ENCODE measurements around the gene FBXL16. TPM values are rescaled to one million over a fixed set of nuclear protein-coding genes. Genes with fewer than 3 reads are reported as not detected.

Gene FBXL16
- polyA plus RNA-seq, 1 donor, result 0.52 TPM

DNA sequence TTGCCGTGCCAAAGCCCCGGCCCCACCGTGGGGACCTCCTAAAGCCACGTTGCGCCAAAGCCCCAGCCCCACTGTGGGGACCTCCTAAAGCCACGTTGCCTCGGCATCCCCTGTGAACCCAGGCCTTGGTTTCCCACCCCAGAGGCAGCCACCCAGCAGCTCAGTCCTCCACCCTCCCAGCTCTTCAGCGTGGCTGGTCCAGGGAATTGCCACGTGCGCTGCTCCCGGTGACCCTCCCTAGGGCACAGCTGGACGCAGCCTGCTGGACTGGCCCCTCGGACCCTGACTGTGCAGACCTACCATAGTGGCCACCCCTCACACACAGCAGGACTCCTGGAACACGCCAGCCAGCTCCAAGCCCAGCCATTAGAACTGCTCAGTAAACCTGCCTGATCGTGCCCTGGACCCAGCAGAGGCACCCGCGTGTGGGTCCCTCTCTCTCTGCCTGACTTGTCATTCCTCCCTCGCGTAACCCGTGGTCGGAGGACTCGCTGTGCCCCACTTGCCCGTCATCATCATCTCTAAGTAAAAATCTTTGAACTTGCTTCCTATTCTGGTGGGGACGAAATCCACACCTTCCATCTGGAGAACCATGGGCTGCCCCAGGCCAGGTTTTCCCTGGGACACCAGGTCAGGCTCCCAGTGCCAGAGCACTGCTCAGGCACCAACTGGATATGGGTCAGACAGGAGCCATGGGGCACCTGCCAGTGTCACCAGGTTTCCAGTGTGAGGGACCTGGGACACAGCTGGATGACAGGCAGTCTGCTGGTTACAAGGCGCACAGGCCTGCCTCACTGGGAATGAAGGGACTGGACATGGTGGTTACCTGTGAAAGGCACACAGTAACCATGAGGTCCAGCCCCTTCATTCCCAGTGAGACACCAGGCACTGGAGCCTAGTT is 29.6 kb upstream of the FBXL16 start:
- DNase-seq, result no peak

DNA sequence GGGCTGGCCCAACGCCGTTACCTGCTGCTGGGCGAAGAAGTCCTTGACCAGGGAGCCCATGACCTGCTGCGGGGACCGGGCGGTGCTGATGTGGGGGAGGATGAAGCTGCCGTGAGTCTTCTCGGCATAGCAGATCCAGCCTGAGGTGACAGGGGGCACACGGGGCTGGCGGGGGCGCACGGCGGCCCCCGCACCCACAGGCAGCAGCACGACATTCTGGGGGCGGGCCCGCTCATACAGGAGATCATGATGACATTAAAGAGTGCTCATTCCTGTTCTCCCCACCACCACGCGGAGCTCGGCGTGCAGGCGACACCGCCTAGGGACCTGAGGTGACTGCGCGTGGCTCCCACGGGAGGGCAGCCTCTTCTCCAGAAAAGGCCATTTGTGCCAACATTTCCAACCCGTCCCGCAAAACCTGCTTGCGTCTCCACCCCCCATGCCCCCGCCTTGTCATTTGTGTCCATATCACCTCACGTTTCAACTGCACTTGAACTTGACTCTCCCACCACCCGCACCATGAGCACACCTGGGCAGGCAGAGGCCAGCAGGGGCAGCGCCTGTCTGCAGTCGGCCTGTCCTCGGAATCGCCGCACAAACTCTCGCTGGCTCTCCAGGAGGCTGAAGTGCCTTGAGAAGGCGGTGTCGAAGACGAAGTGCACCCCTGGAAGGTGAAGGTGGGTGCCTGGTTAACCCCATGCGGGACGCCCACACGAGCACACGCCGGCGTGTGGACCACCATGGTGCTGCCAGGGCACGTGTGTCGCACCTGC is 28.8 kb upstream of the FBXL16 start:
- no peak for DNase-seq

DNA sequence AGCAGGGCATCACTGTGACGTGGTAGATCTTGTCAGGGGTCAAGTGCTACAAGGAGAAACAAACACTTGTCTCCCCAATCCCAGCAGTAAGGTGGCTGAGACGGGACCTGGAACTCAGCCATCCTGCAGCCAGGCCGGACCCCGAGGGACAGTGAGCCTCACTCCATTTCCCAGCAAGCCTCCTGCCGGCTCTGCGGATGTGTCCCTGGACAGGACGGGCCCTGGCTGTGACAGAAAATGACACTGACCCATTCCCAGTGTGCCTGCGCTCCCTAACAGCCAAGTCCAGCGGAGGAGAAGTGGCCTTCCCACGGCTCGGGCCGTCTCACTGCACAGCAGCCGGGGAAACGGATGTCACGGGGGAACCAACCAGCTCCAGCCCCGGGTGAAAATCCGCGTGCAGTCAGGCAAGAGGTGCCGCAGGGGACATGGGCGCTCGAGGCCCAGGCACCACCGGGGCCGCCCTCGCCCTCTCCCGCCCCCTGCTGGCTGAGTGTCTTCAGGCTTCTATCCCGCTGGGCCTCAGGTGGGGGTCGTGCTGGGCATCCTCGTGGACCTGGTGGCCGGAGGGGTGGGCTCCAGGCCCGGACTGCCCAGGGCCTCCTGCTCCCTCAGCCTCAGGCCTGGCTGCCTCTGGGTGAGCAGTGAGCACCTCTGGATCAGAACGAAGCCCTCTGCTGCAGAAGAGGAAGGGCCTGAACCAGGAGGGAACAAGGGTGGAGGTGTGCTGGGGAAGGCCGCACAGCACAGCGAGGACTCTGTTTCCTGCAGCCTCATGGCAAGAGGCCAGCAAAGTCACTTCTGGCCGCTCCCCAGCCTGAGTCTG is 28.0 kb upstream of the FBXL16 start:
- no peak for DNase-seq

- DNase-seq, result no peak
These were observed 27.3 kb upstream of the FBXL16 start for GRCh38 chr16:732936-733335.

- no peak for DNase-seq
These were observed 26.7 kb upstream of the FBXL16 start for GRCh38 chr16:732332-732731.

- DNase-seq, result no peak
These were observed 25.3 kb upstream of the FBXL16 start for GRCh38 chr16:730666-731509.

DNA sequence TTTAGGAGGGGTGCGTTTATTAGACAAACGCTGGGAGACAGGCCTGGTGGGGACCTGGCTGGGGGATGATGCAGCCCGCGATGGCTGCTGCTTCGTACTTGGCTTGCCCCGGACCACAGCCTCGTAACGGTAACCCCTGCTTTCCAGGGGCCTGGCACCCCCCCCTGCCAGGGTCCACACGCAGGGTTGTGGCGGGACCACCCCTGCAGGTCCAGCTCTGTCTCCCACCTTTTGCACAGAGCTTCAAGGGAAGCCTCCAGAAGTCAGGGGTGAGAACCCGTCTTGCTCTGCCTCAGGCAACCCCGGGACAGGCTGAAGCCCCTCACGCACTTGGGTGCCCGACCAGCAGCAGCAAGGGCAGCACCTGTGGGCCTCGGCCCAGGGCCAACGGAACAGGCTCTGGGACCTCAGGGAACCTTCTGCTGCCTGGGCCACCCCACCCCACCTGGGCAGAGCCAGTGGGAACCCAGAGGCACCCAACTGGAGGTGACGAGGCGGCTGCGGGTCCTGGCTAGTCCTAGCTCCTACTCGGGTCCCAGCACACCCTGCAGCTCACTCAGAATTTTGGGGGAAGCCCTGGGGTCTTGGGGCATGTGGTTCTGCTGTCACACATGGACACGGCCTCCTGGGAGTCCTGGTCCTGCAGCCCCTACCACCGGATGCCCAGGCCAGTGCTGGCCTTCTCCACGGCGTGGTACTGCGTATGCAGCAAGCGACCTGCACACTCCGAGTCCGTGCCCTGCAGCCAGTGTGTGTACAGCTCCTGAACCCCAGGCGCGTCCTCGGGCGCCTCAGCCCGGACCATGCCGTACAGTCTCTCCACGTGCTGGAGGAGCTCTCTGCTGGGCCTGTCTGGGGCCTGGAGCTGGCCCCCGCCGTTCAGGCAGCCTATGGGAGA is 24.4 kb upstream of the FBXL16 start:
- DNase-seq, result no peak

DNA sequence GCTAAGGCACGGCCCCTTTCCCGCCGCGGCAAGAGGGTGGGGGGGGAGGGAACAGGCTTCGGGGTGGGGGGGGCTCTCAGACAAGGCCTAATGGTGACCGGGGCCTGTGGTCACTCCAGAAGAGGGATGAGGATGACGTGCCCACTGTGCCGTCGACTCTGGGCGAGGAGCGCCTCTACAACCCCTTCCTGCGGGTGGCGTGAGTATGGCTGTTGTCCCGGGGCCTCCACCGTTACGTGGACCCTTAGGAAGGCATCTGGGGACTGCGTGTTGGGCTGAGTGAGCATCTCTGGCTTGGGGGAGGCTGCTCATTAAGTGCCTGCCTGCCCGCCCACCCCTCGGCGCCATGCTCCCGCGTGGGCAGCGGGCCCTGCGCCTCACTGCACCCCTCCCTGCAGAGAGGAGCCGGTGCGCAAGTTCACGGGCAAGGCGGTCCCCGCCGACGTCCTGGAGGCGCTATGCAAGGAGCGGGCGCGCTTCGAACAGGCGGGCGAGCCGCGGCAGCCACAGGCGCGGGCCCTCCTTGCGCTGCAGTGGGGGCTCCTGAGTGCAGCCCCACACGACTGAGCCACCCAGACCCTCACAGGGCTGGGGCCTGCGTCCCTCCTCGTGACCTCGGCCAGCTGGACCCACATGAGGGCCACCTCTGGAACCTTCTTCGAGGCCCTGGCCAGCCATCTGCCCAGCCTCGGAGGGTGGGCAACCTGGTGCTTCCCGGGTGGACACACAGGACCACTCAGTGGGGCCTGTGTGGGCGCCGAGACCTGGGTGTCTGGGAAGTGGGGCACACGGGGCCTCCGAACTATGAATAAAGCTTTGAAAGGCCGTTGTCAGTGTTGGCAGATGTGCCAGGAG is 23.5 kb upstream of the FBXL16 start:
- DNase-seq, result no peak

DNA sequence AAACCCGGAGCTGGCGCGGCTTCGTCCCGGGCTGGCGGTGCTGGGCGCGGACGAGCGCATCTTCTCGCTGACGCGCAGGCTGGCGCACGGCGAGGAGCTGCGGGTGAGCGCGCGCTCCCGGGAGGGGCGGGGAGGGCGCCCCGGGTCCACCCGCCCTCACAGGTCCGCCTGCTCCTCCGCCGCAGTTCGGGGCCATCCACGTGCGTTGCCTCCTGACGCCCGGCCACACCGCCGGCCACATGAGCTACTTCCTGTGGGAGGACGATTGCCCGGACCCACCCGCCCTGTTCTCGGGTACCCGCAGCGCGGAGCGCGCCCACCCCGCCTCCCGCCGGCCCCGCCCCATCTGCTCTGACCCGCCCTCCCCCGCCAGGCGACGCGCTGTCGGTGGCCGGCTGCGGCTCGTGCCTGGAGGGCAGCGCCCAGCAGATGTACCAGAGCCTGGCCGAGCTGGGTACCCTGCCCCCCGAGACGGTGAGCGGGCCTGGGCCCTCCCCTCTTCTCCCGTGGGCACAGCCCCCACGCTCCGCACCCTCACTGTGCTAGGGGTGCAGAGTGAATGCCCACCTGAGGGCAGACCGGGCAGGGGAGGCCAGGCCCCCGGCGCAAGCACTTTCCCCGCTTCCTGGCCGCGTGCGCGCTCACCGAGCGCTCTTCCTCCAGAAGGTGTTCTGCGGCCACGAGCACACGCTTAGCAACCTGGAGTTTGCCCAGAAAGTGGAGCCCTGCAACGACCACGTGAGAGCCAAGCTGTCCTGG is 22.7 kb upstream of the FBXL16 start:
- no peak for DNase-seq

DNA sequence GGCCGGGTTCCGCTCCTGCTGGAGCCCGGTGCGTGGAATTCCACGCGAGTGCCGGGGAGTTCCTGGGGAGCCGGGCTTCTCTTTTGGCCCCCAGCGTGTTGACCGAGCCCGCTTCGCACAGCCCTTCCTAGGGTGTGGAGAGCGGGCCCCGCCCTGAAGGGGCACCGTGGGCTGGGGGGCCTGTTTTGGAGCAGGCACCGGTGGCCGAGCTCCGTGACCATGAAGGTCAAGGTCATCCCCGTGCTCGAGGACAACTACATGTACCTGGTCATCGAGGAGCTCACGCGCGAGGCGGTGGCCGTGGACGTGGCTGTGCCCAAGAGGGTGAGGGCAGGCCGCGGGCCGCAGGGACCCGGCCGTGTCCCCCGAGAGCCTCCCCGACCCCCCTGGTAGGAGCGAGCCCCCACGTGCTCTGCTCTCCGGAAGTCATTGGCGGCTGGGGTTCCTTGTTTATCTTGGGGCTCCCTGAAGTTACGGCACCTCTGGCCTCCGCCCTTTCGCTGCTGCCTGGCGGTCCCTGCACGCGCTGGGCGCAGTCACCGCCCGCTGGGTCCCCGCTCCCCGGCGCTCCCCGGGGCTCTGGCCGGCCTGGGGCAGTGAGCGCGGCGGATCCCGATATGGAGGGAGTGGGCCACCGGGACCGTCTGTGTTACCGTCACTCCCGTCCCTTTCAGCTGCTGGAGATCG is 21.8 kb upstream of the FBXL16 start:
- DNase-seq, result no peak

GRCh38 chr16:726438-727290 is 21.1 kb upstream of the FBXL16 start, which contains the start of the genes CCDC78 and HAGHL:
TSS of gene CCDC78 (minus strand) at chr16:726443. CDS start at chr16:726367, 76 bp downstream.
TSS of gene HAGHL (plus strand) at chr16:727106. CDS start at chr16:727510, 404 bp downstream.
- no peak for DNase-seq

DNA sequence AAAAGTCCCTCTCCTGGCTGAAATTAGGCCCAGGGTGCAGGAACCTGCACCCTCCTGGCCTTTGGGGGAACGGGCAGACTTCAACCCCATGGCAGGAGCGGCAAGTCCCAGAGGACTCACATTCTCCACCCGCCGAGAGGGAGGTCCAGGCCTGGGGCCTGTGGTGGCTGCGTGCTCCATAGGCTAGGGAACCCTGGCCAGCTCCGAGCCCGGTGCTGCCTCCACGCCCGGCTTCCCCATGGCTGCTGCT is 20.5 kb upstream of the FBXL16 start:
- DNase-seq, result no peak

DNA sequence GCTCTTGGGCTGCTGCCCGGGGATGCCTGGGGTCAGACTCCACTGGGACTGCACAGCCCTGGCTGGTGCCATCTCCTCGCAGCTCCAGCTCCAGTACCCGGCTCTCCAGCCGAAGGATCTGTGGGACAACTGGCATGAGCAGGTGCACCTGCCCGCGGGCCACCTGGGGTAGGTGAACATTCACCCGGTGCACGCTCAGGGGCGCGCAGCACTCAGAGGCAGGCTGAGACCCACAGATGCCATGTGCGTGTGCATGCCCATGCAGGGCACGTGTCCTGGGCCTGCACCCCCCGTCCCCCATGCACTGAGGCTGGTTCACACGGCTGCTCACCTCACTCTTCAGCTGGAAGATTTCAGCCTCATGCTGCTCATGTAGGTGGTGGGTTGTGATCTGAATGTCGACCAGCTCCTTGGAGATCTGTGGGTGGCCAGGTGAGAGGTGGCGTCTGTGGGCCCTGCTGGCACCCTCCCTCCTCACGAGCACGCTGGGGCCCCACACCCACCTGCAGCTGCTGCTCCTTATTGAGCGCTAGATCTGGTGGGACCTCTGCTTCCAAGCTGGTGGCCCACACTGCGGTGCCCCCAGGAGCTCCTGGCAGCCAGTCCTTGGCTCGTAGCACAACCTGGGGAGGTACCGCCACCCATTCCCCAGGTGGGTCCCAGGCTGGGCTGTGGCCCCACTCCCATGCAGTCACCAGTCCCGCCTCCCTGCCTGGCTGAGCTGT is 20.0 kb upstream of the FBXL16 start:
- DNase-seq, result no peak

GRCh38 chr16:725041-725376 is 19.4 kb upstream of the FBXL16 start:
- no peak for DNase-seq

- no peak for DNase-seq
These were observed 18.8 kb upstream of the FBXL16 start for GRCh38 chr16:724188-725040.

GRCh38 chr16:723695-724094 is 18.1 kb upstream of the FBXL16 start:
- no peak for DNase-seq

Data from hindlimb muscle (tissue), 1 donor.